ENCODE data around the gene LMNB1.

The LMNB1 gene

DNA sequence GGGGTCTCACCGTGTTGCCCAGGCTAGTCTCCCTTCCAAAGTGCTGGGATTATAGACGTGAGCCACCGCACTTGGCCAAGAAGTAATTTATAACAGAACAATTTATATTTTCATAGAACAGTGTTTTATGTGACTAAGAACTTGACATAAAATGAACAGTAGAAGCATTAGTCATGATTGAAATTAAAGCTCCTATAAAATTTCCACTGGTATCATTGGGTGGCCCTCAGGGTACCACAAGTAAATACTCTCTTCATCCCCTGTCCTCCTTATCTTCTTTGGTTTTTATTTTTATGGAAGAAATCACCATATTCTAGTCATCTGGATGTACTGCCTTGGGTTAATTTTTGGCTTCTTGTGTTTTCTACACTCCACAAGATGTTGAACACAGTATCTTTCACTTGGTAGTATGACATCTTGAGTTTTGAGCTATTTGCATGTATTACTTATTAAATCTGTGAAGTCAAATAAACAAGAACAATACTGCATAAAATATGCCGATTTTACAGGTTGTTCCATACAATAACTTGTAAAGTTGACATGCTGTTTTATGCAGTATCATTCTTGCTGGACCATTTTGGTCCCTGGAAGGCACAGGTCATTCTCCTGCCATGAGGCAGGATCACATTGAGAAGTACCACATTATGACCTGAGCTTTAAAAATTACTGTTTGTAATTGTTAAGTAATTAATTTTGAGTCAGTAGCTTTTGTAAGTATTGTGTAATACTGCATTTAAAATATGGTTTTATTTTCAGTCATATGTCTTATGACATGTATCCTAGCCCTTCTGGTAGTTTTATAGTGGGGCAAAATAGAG lies 24.4 kb downstream of the LMNB1 start:
- H3K4me3 ChIP-seq (ENCODE audit: low read depth, low read length), result no peak overlapping the region
- TF ChIP-seq, protein P1, sequence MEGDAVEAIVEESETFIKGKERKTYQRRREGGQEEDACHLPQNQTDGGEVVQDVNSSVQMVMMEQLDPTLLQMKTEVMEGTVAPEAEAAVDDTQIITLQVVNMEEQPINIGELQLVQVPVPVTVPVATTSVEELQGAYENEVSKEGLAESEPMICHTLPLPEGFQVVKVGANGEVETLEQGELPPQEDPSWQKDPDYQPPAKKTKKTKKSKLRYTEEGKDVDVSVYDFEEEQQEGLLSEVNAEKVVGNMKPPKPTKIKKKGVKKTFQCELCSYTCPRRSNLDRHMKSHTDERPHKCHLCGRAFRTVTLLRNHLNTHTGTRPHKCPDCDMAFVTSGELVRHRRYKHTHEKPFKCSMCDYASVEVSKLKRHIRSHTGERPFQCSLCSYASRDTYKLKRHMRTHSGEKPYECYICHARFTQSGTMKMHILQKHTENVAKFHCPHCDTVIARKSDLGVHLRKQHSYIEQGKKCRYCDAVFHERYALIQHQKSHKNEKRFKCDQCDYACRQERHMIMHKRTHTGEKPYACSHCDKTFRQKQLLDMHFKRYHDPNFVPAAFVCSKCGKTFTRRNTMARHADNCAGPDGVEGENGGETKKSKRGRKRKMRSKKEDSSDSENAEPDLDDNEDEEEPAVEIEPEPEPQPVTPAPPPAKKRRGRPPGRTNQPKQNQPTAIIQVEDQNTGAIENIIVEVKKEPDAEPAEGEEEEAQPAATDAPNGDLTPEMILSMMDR (IDR thresholded peaks at IDR 0.05; ENCODE audit: borderline replicate concordance, insufficient read depth, low read depth, low read length), result no peak

DNA sequence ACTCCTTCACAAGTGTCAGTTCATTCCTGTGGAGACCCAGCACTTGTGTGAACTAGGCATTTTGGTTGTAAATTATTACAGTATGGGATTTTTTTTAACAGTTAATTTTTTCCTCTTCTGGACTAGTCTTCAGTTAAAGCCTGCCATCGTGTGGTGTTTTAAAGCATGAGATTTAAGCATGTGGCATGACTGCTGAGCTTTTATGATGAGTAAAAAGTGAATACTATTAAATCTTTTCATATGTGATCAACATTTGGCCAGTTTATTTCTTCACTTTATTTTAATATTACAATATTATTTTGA lies 25.0 kb downstream of the LMNB1 start:
- no peak overlapping the region for H3K4me3 ChIP-seq (ENCODE audit: low read depth, low read length)
- TF ChIP-seq, protein P1 (IDR thresholded peaks at IDR 0.05; ENCODE audit: borderline replicate concordance, insufficient read depth, low read depth, low read length), result no peak

DNA sequence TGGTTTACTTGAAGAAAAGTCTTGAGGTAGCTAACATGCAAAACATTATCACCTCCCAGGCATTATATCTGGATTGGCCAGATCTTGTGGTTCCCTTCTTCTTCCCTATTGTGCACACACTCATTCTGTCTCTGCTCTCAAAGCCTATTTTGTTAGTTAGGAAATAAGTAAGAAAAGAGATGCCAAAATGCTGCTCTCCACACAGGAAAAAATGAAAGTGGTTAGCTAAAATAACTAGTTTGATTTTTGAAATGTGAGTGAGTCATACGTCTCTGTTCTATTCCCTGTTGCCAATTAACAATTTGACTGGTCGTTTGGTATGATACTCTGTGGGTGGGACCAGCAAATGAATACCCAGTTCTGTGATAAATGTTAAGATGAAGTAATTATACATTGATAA lies 28.1 kb downstream of the LMNB1 start:
- TF ChIP-seq, protein P1 (IDR thresholded peaks at IDR 0.05; ENCODE audit: borderline replicate concordance, insufficient read depth, low read depth, low read length), result no peak
- H3K4me3 ChIP-seq (ENCODE audit: low read depth, low read length), result no peak overlapping the region

DNA sequence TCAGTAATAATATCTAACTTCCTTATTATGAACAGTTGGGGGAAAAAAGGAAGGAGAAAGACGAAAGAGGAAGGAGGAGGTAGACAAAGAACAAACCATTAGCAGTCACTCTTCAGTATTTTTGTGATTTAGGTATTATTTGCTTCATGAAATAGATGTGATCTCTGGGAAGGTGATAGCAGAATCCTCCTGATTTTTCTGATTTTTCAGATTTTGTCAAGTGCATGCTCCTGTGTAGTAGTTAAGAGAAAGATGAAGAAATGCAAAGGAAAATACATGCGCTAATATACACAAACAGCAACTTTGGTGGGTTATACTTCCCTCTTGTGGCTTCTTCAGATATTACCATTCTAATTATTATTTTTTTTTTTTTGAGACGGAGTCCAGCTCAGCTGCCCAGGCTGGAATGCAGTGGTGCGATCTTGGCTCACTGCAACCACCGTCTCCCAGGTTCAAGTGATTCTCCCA lies 31.6 kb downstream of the LMNB1 start:
- no peak overlapping the region for H3K4me3 ChIP-seq (ENCODE audit: low read depth, low read length)
- TF ChIP-seq, protein P1 (IDR thresholded peaks at IDR 0.05; ENCODE audit: borderline replicate concordance, insufficient read depth, low read depth, low read length), result peak; percentile 27; the same call in 1 of the 2 replicates

DNA sequence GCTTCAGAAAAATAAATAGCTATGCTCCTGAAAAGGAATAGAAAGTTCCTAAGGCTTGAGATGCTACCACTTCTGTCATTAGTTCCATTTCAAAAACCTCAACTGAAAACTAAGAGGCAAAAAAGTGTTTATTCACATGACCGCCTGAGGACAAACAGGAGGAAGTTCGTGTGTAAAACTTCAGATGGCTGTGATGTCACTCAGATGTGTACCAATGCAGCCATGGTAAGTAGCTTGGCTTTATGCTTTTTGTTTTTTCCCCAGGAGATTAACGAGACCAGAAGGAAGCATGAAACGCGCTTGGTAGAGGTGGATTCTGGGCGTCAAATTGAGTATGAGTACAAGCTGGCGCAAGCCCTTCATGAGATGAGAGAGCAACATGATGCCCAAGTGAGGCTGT lies 33.0 kb downstream of the LMNB1 start:
- TF ChIP-seq, protein P1 (IDR thresholded peaks at IDR 0.05; ENCODE audit: borderline replicate concordance, insufficient read depth, low read depth, low read length), result no peak
- H3K4me3 ChIP-seq (ENCODE audit: low read depth, low read length), result no peak overlapping the region

DNA sequence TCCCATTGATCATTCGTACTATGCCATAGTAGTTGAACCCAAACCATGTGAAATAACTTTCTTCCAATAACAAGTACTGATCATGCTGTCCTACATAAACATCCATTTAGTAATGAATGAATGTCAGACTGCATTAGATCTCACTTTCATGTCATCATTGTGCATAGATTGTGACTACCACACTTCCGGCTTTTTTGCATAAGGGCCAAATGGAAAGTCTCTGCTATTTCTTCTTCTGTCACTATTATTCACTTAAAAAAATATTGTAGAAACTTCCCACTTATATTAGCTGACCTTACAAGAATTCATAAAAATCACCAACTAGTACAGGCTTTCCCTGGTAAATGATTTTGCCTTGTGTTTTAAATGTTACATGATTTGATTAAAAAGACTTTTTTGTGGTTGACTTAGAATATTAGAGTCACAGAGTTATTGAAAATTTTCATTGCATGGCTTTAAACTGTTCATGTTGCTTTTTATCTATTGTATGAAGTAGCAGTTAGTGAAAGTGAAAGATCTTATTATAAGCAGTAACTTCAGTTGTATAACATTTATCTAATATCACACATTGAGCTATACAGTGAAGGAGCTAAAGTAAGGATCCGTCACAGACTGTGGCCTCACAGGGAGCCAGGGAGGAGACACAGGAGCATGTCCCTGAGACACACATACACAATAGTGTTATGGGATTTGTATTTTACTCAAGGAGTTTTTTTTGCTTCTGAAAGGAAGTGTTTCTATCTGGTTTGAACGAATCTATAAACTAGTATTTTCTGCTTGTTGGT lies 33.9 kb downstream of the LMNB1 start:
- no peak overlapping the region for H3K4me3 ChIP-seq (ENCODE audit: low read depth, low read length)
- TF ChIP-seq, protein P1 (IDR thresholded peaks at IDR 0.05; ENCODE audit: borderline replicate concordance, insufficient read depth, low read depth, low read length), result no peak

All from GM12875 (cell line).